GM12891 (cell line): ENCODE results near the gene GRIN2C.

ENCODE experiments used
- PAX5 ChIP-seq: IDR thresholded peaks from 2 replicates; pipeline ENCODE4 v1.6.1; 2011; ENCODE audit warnings: low read length, moderate library complexity, mild to moderate bottlenecking; ENCODE audit not compliant: insufficient read depth, severe bottlenecking
- POLR2A ChIP-seq: IDR thresholded peaks from 2 replicates; pipeline ENCODE4 v1.6.1; 2011; ENCODE audit warnings: low read depth, low read length, control low read depth
- POLR2AphosphoS5 ChIP-seq: IDR thresholded peaks from 2 replicates; pipeline ENCODE4 v1.6.1; 2011; ENCODE audit warnings: low read depth, low read length, control low read depth
- POU2F2 ChIP-seq: IDR thresholded peaks from 2 replicates; pipeline ENCODE4 v1.6.1; 2011; ENCODE audit warnings: low read depth, mild to moderate bottlenecking, control low read depth, low read length, moderate library complexity
- SPI1 ChIP-seq: IDR thresholded peaks from 2 replicates; pipeline ENCODE4 v1.6.1; 2011; ENCODE audit warnings: low read depth, low read length, control low read depth
- TAF1 ChIP-seq: IDR thresholded peaks from 2 replicates; pipeline ENCODE4 v1.6.1; 2011; ENCODE audit warnings: low read depth, low read length, control low read depth

DNA sequence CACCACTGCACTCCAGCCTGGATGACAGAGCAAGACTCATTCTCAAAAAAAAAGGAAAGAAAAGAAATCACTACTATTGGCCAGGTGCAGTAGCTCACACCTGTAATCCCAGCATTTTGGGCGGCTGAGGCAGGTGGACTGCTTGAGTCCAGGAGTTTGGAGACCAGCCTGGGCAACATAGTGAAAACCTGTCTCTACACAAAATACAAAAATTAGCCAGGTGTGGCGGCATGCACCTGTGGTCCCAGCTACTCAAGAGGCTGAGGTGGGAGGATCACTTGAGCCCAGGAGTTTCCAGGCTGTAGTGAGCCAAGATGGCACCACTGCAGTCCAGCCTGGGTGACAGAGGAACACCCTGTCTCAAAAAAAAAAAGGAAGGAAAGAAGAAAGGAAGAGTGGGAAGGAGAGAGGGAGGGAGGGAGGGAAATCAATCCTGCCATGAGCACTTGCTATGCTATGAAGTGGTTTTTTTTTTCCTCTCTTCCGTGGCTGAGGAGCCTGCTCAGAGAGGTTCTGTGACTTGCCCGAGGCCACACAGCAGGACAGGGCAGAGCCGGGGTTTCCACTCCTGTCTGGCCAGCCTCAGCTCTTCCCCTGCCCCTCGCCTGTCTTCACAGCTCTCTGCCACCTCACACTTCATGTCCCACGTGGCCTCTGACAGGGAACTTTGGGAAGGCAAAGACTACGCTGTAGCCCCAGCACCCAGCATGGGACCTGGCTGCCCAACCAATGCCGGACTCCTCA lies 10.9 kb downstream of the GRIN2C start:
- no peak for TF ChIP-seq TAF1
- no peak for TF ChIP-seq POLR2AphosphoS5
- TF ChIP-seq POLR2A = no peak
- TF ChIP-seq PAX5 = no peak
- no peak for TF ChIP-seq SPI1
- TF ChIP-seq POU2F2 = no peak
